Posterior cingulate gyrus (tissue), 11 donors: ENCODE results near the gene CMTM2.
"Not testable (repeated sequence)": the region's sequence is repeated elsewhere in the genome, so short reads cannot be mapped to it uniquely, and the experiment has no call there.

Experiments used
- DNase-seq, 10 donors: peaks; one replicate each; pipeline versions ENCODE4 v3.0.0 to v3.0.0-alpha.2; 2020 to 2021; ENCODE audit warnings: mixed read lengths in 3 of 10
- intact Hi-C: fragments of 100-400 bp; cut with DNase I; formaldehyde crosslinking; loops from one replicate; pipeline ENCODE4 v1.15.1; 2023

The CMTM2 gene

GRCh38 chr16:66604376-66605176 lies 25.3 kb downstream of the CMTM2 start, which contains the start of gene CMTM3:
Gene CMTM3, plus strand, starts transcription at chr16:66604704. Its CDS starts 102 bp downstream, at chr16:66604806.
- intact Hi-C loops: loop anchor here (5.0 to 10.0 kb wide), 2 partner anchors 90 to 197 kb away; no protein-coding TSS in a partner anchor

GRCh38 chr16:66605177-66605978 lies 26.1 kb downstream of the CMTM2 start:
- intact Hi-C loops: loop anchor here (10.0 kb wide), 1 partner anchor 91 kb away; no protein-coding TSS in a partner anchor
- DNase-seq: peak in 3 of 10 donors; percentile 26 to 84 (median 76)

More at GRCh38 chr16:66604376-66605176, 25.3 kb downstream of the CMTM2 start, which contains the start of gene CMTM3:
- peak in 4 of 10 donors; percentile 52 to 90 (median 68) for DNase-seq

GRCh38 chr16:66605979-66606751 lies 26.9 kb downstream of the CMTM2 start:
- intact Hi-C loops: loop anchor here (10.0 kb wide), 1 partner anchor 91 kb away; no protein-coding TSS in a partner anchor
- no peak for DNase-seq

- DNase-seq: peak; percentile 59 to 97 (median 87)
- intact Hi-C loops: loop anchor here (2.0 to 10.0 kb wide), 2 partner anchors 94 to 258 kb away; no protein-coding TSS in a partner anchor
These were observed 29.2 kb downstream of the CMTM2 start for GRCh38 chr16:66608241-66609138.

GRCh38 chr16:66609139-66609510 lies 29.9 kb downstream of the CMTM2 start:
- DNase-seq: no peak
- intact Hi-C loops: loop anchor here (2.0 to 10.0 kb wide), 2 partner anchors 94 to 258 kb away; no protein-coding TSS in a partner anchor

GRCh38 chr16:66610111-66610820 lies 31.0 kb downstream of the CMTM2 start:
- intact Hi-C loops: no loop called here
- peak in 1 of 10 donors; percentile 76 for DNase-seq

GRCh38 chr16:66611911-66612310 lies 32.6 kb downstream of the CMTM2 start:
- DNase-seq, intact Hi-C loops: not testable (repeated sequence)

GRCh38 chr16:66612422-66612821 lies 33.2 kb downstream of the CMTM2 start:
- intact Hi-C loops: no loop called here

GRCh38 chr16:66614161-66614802 lies 35.0 kb downstream of the CMTM2 start:
- intact Hi-C loops: no loop called here

More at GRCh38 chr16:66612422-66612821, 33.2 kb downstream of the CMTM2 start:
- DNase-seq: peak in 6 of 10 donors; percentile 35 to 91 (median 55)

GRCh38 chr16:66616169-66616568 lies 36.9 kb downstream of the CMTM2 start:
- intact Hi-C loops: no loop called here
- DNase-seq: no peak

More at GRCh38 chr16:66614161-66614802, 35.0 kb downstream of the CMTM2 start:
- DNase-seq: no peak

GRCh38 chr16:66616592-66616991 lies 37.3 kb downstream of the CMTM2 start:
- intact Hi-C loops: no loop called here

GRCh38 chr16:66617010-66617434 lies 37.8 kb downstream of the CMTM2 start:
- no peak for DNase-seq
- intact Hi-C loops: no loop called here

More at GRCh38 chr16:66616592-66616991, 37.3 kb downstream of the CMTM2 start:
- DNase-seq: no peak

GRCh38 chr16:66617728-66618127 lies 38.5 kb downstream of the CMTM2 start:
- intact Hi-C loops: no loop called here
- no peak for DNase-seq

GRCh38 chr16:66618588-66619375 lies 39.5 kb downstream of the CMTM2 start:
- intact Hi-C loops: no loop called here
- no peak for DNase-seq

- intact Hi-C loops: no loop called here
- no peak for DNase-seq
These were observed 40.5 kb downstream of the CMTM2 start for GRCh38 chr16:66619534-66620428.

GRCh38 chr16:66620429-66620795 lies 41.1 kb downstream of the CMTM2 start:
- no peak for DNase-seq
- intact Hi-C loops: no loop called here
